Endodermal cell (in vitro differentiated cells): ENCODE data around the gene SLC35E3. TPM values are rescaled to one million over a fixed set of nuclear protein-coding genes. Genes with fewer than 3 reads are reported as not detected.

Experiments used
- DNase-seq: peaks from one replicate; pipeline ENCODE4 v3.0.0-alpha.2; 2017
- H3K27ac ChIP-seq: 2 replicates; pipeline ENCODE4 v1.5.1; 2013; ENCODE audit warnings: mild to moderate bottlenecking, low read depth, low read length, moderate library complexity
- H3K27me3 ChIP-seq: 2 replicates; pipeline ENCODE4 v1.6.1; 2013; ENCODE audit warnings: mild to moderate bottlenecking, low read length, moderate library complexity; ENCODE audit not compliant: insufficient read depth, control insufficient read depth, poor library complexity, severe bottlenecking
- H3K36me3 ChIP-seq: 2 replicates; pipeline ENCODE4 v1.7.0; 2013; ENCODE audit warnings: mild to moderate bottlenecking, low read length, moderate library complexity; ENCODE audit not compliant: control insufficient read depth, insufficient read depth
- H3K4me1 ChIP-seq: one replicate; pipeline ENCODE4 v1.7.0; 2013; ENCODE audit warnings: low read length; ENCODE audit not compliant: control insufficient read depth, insufficient read depth
- H3K4me3 ChIP-seq: 2 replicates; pipeline ENCODE4 v1.5.1; 2013; ENCODE audit warnings: mild to moderate bottlenecking, low read length, moderate library complexity
- H3K9ac ChIP-seq: 2 replicates; pipeline ENCODE4 v1.6.1; 2013; ENCODE audit warnings: mild to moderate bottlenecking, low read length, moderate library complexity; ENCODE audit not compliant: poor library complexity, severe bottlenecking; ENCODE audit errors: extremely low read depth
- H3K9me3 ChIP-seq: 2 replicates; pipeline ENCODE4 v1.6.1; 2013; ENCODE audit warnings: mild to moderate bottlenecking, low read length, moderate library complexity; ENCODE audit not compliant: control insufficient read depth
- H3K27ac Mint-ChIP-seq: 2 replicates; pipeline ENCODE4 v1.8.0; 2020; ENCODE audit warnings: mixed read lengths
- H3K27me3 Mint-ChIP-seq: 2 replicates; pipeline ENCODE4 v1.8.0; 2021; ENCODE audit warnings: mild to moderate bottlenecking, mixed read lengths; ENCODE audit not compliant: insufficient read depth
- H3K36me3 Mint-ChIP-seq: 2 replicates; pipeline ENCODE4 v1.8.0; 2020; ENCODE audit warnings: low read depth, mixed read lengths
- H3K4me1 Mint-ChIP-seq: 2 replicates; pipeline ENCODE4 v1.8.0; 2020; ENCODE audit warnings: mixed read lengths
- H3K4me3 Mint-ChIP-seq: 2 replicates; pipeline ENCODE4 v1.8.0; 2020; ENCODE audit warnings: mild to moderate bottlenecking, moderate library complexity, mixed read lengths
- H3K9me3 Mint-ChIP-seq: 2 replicates; pipeline ENCODE4 v1.8.0; 2020; ENCODE audit warnings: mild to moderate bottlenecking, mixed read lengths
- CTCF ChIP-seq: fragments of 200-600 bp; sonication (generic); conservative IDR thresholded peaks from 2 replicates; pipeline ENCODE4 v1.5.0; 2021; ENCODE audit warnings: antibody characterized with exemption, mild to moderate bottlenecking
- WGBS, 2 experiments: methylation state at CpG; one replicate each; pipeline versions ENCODE4 v1.1.5 to v1.1.7; 2013; ENCODE audit warnings: missing lambda C conversion rate in 2 of 2, mixed read lengths in 1 of 2; ENCODE audit not compliant: insufficient coverage in 1 of 2, insufficient read length in 1 of 2; 5-methylcytosine and 5-hydroxymethylcytosine counted together
- total RNA-seq, 2 donors: library from RNA; stranded (reverse); fragmentation: NEBNext Ultra II Directional in 1 of 2; extraction: Animal tissue kit (Norgen Biotek cat#: 25700) in 1 of 2; gene quantifications; 2 replicates in 1 of 2; 3 replicates in 1 of 2; pipeline ENCODE4 v1.2.1, GENCODE V29; 2021

The SLC35E3 gene
- total RNA-seq, 2 donors from 2014 or later, result 12.6 to 12.7 TPM

- Mint-ChIP-seq H3K27me3 (no peaks in the 10 kb centered on the region), H3K4me1 (peaks cover 1% of the 10 kb centered on the region), H3K36me3 (peaks cover 59% of the 10 kb centered on the region), H3K4me3 (no peak overlapping the region), H3K27ac (no peak overlapping the region), H3K9me3 (no peaks in the 10 kb centered on the region)
- H3K4me1 ChIP-seq, result no peaks in the 10 kb centered on the region
- H3K36me3 ChIP-seq, result peaks cover 92% of the 10 kb centered on the region
- 90 to 94% methylated on average over 5 to 6 of the region's 7 CpGs for WGBS, 2 experiments
- TF ChIP-seq CTCF, result no peak
- H3K9me3 ChIP-seq, result no peaks in the 10 kb centered on the region
- no peak overlapping the region for H3K9ac ChIP-seq
- DNase-seq, result no peak
- H3K27me3 ChIP-seq, result no peaks in the 10 kb centered on the region
- H3K4me3 ChIP-seq, result no peak overlapping the region
- no peak overlapping the region for H3K27ac ChIP-seq
These were observed 82.7 kb downstream of the SLC35E3 start for GRCh38 chr12:68828672-68829068.

Other genes with a start within 250 kb of the SLC35E3 start
- 100 to 1,000 TPM; 100 to 102 TPM for gene RAP1B, start 135.3 kb upstream of the SLC35E3 start, total RNA-seq
- gene NUP107, start 59.2 kb upstream of the SLC35E3 start, total RNA-seq, result 100 to 1,000 TPM; 116 to 130 TPM
- 100 to 1,000 TPM; 102 to 137 TPM for gene MDM2, start 62.0 kb downstream of the SLC35E3 start, total RNA-seq
- under 1 TPM; 0.80 to 0.86 TPM for gene CPM, start 187.0 kb downstream of the SLC35E3 start, total RNA-seq